IPS-NIHi7 (cell line): ENCODE results near the gene DUS1L.

ENCODE experiments used
- DNase-seq: peaks from one replicate; pipeline ENCODE4 v3.0.0; 2012; ENCODE audit warnings: mixed read lengths; ENCODE audit errors: extremely low spot score

The DUS1L gene

DNA sequence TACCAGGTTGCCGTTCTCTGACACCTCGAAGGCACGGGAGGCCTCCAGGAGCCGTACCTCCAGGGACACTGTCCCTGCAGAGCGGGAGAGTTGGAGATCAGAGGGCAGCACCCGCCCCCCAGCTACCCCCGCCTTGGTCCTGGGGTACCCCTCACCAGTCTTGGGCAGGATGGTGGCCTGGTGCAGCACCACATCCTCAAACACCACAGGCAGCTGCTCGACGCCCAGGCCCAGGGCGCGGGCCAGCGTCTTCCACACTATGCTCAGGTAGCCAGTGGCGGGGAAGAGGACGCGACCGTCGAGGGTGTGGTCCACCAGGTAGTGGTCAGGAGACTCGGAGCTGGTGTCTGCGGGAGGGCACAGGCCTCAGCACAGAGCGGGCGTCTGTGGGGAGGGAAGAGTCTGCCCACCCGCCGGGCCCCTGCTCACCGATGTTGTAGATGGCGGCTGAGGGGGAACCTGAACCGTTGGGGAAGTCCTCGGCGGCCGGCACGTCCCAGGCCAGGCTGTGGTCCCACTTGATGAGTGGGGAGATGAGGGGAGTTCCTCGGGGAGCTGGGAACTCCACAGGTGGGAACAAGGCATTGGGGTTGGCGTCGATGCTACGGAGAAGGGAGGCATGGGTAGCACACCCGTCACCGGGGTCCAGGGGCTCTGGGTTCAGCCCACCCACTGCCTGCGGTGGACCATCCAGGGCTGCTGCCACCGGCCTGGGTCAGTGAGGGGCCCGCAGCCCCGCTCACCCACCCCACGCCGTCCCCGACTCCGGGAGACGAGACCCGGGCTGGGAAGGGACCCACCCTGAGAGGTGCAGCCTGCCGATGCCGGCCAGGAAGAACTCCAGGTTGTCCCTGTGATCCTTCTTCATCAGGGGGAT, 22.6 kb upstream of the DUS1L start:
- no peak for DNase-seq

DNA sequence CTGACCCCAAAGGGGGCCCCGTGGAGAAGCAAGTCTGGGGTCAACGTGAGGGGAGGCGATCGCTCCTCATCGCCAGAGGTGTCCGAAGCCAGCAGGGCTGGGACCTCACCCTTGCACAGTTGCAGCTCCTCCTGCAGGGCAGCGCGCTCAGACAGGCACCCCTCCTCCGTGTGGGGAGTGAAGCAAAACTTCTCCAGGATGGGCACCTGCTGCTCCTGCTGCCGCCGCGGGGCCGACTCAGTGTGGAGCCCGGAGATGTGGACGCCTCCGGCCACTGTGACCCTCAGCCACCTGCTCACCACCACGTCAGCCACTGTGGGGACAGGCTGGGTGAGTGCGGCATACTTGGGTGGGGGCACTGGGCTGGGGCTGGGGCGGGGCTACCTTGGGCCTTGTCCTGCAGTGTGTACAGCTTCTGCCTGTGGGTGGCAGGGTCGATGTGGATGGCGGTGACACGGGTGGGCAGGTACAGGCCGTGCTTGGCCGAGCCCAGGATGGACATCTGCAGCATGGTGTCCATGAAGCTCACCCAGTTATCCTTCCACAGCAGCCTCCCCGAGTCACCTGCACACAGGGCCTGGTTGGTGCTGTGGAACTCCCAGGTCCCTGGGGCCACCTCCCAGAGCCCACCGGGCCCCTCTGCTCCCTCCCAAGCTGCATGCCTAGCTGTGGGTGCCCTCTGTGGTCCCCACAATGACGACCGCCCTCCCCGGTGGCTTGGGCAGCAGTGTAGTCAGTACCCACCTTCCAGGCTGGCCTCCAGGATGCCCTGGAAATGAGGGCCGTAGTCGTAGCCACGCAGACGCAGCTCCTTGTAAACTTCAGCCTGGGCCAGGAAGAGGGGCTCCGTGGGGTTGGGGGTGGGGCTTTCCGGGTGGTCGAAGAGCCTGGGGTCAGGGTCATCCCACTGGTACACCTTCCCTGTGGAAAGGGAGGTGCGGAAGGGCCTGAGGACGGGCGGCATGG, 21.6 kb upstream of the DUS1L start:
- DNase-seq = no peak

DNA sequence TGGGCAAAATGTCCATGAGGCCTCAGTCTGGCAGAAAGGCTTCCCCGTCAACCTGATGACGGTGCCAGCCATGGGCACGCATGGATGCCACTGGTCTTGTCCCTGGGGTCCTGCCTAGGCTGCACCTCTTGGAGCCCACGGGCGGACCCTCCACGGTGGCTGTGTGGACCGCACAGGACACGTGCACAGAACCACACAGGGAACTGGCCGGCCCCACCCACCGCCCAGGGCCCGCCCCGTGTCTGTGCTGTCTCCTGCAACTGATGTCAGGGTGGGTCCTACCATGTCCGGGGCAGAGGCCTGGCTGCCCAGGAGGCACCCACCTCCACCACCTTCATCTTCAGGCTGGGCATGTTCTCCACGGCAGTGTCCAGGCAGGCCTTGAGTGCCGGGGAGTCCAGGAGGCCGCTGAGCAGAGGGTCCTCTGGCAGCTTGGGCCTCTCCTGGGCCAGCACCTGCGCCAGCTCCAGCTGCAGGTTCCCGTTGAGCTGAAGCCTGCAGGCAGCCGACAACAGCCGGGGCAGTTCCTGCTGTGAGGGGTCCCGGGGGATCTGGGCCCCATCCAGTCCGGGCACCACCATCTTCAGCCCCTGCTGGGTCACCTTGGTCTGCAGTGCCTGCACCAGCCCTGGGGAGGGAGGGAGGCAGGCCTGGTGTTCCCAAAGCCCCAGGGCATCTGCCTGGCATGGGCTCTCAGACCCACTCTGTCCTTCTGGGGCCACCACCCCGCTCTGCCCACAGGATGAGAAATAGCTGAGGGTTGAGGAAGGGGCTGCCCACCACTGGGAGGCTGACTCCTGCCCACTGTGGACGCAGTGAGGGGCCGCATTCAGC, 20.5 kb upstream of the DUS1L start:
- DNase-seq = no peak

DNA sequence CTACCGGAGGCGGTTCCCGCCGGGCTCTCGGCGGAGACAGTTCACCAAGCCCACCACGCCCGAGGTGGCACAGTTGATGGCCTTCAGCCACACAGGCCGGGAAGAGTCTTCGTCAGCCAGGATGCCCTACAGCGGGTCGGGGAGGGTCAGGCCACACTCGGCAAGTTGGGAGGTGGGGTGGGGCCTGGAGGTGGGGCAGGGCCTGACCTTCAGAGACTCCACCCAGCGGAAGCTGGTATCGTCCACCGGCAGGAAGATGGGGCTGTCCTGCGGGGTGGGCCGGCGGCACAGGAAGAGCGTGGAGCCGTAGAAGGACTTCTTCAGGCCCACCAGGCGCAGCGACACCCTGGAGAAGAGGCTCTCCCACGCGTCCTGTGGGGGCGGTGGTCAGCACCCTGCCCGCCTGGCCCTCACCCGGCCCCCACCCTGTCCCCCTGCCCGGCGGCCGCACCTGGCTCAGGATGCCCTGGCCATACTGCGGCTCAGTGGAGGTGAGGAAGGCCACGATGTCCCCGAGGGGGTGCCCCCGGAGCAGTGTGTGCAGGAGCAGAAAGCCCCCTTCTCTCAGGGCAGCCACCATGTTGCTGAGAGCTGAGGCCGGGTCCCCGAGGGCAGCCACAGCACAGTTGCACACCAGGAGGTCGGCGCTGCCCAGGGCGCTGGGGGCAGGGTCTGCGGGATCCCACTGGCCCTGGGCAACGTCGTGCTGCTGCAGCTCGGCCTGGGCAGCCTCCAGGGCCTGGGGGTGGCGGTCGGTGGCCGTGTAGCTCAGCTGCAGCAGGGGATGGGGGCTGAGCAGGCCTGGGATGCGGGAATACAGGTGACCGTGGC, 19.6 kb upstream of the DUS1L start:
- no peak for DNase-seq

DNA sequence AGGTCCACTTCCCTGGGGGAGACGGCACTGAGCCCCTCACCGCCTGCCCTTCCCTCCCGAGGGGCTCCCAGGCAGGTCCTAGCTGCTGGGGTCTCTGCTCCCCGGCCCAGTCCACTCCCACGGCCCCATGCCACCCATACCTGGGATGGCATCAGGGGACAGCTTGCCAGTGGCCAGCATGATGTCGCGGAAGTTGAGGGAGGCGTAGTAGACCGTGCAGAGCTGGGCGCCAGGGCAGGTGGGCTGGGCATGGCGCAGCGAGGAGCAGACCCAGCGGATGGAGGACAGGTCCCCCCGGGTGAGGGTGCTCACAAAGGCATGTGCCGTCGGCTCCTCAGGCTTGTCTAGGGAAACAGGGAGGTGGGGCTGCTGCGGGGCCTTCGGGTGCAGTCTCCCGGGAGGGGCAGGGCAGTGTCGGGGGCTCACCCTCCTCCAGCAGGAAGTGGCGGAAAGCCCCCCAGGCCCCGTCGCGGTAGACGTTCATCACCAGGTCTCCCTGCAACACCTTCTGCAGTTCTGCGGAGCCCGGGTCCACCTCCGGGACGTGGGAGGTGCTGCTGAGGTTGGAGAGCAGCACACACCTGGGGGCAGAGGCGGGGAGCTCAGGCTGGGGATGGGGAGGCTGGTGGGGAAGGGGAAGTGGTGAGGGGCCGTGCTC, 18.9 kb upstream of the DUS1L start:
- DNase-seq = no peak

DNA sequence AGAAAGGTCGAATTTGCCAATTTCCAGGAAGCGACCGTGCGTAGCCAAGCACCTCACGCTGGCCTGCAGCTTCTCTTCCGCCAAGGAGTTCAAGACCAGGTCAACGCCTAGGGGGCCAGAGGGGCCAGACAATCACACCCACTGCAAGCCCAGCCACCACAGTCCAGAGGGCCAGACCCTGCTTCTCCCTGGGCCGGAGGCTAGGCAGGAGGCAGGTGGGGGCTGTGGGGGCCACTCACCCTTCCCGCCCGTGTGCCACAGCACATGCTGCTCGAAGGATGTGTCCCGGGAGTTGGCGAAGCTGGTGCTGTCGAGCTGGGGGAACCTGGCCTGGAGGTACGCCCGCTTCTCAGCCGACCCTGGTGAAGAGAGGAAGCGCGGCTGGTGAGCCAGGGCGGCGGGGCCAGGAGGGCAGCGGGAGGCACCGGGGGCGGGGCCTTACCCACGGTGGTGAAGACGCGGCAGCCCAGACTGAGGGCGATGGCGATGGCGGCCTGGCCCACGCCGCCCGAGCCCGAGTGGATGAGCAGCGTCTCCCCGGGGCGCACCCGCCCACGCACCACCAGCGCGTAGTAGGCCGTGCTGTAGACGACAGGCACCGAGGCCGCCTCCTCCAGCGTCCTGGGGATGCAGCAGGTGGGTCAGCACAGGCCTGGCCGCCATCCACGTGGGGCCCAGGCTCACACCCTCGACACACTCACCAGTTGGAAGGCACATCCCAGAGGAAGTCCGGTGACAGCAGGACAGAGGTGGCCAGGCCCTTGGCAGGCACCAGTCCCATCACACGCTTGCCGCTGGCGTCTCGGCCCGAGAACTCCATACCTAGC, 18.1 kb upstream of the DUS1L start:
- DNase-seq = no peak

DNA sequence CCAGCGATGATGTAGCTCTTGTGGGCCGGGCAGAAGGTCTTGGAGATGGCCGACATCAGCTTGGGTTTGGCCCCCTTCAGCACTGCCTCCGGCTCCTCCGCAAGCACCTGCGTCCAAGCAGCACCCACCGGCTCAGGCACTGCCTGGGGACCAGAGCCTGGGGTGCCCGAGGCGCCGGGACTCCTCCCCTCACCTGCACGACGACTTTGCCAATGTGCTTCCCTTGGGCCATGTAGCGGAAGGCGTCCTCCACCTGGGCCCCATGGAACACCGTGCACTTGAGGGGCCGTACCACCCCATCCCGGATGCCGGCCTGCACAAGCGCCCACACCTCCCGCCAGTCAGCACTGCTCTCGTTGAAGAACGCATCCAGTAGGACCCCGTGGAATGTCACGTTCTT, 17.4 kb upstream of the DUS1L start:
- no peak for DNase-seq

DNA sequence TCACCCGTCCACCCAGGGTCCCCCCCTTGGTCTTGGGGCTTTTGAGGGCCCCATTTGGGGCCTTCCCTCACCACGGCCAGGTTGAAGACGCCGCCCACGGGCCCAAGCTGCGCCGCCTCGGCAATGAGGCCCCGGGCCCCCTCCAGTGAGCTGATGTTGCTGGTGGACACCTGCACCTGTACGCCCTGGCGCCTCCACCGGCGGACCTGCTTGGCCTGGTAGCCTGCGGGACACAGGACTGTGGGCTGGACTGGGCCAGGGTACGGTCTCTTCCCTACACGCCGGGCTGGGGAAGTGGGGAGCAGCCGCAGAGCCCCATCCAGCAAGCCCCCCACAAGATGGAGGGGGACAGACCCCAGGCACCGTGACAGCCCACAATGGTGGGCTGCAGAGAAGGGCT, 16.9 kb upstream of the DUS1L start:
- no peak for DNase-seq

DNA sequence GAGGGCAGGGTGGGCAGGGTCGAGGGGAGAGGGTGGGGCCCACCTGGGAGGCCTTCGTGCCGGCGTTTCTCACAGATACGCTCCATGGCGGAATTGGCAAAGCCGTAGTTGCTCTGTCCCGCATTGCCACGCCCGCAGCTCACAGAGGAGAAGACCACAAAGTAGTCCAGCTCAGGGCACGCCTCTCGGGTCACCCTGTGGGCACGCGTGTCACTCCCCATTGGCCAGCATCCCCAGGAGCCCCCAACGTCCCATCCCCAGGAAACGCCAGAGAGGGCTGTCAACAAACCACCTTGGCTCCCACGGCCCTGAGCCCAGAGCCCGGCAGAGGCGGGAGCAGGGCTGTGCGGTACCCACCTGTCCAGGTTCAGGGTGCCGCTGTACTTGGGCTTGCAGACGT, 16.4 kb upstream of the DUS1L start:
- no peak for DNase-seq

DNA sequence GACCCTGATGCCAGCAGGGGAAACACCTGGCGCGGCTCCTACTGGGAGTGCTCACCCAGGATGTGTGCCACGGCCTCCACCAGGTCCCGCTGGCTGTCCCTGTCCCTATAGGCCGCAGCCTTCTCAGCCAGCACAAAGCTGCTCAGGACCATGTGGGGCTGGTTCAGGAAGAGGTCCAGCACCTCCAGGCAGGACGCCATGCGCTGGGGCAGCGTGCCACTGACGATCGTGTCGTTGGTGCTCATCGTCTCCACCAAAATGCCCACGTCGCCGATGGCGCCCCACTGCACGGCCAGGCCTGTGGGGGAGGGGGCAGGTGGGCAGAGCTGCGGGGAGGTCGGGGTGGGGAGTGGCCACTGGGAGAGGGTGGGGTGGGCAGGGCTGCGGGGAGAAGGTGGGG, 15.9 kb upstream of the DUS1L start:
- DNase-seq = no peak

DNA sequence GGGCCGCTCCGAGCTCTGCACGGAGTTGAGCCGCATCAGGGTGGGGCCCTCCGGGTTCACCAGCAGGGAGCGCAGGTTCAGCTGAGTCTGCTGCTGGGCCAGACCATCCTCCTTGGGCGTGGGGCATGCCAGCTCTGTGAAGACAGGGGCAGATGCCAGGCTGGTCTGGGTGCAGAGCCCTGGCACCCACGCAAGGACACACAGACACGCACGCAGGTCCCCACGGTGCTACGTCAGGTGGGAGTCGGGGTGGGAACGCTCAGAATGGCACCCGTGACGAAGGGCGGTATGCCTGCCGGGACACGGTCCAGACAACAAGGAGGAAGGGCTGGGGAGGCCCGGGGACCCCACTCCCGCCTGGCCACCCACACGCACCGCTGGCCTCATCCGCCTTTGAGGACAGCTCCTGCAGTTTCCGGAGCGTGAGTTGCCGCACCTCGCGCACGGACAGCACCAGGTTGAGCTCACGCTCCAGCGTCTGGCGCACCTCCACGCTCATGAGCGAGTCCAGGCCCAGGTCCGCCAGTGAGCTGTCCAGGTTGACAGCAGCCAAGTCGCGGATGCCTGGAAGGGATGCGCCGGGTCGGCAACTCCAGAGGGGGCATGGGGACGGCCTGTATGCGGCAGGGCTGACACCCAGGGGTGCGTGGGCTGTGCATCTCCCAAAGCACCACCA, 15.3 kb upstream of the DUS1L start:
- no peak for DNase-seq

DNA sequence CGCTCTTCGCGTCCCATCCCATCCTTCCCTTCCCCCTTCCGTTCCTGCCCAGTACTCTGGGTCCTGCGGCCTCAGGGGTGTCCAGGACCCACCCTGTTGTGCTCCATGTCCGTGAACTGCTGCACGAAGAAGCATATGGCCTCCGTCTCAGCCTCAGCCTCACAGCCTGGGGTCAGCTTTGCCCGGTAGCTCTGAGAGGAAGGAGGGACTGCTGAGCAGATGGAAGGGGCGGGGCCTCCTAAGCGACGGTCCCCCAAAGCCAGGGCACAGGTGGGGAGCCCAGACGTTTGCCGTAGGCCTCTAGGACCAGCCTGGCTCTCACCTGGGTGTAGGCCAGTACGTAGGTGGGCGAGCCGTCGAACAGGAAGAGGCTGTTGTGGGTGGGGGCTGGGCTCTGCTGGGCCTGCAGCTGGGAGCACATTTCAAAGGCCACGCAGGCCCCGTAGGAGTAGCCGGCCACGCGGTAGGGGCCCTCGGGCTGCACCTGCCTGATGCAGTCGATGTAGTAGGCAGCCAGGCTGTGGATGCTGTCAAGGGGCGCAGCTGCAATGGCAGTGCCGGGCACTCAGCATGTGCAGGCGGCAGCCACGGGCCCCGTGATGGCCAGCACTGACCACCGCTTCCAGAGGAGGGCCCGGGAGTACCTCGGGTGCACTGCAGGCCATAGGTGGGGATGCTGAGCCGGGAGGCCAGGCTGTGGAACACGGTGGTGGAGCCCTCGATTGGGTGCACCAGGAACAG, 14.6 kb upstream of the DUS1L start:
- no peak for DNase-seq

DNA sequence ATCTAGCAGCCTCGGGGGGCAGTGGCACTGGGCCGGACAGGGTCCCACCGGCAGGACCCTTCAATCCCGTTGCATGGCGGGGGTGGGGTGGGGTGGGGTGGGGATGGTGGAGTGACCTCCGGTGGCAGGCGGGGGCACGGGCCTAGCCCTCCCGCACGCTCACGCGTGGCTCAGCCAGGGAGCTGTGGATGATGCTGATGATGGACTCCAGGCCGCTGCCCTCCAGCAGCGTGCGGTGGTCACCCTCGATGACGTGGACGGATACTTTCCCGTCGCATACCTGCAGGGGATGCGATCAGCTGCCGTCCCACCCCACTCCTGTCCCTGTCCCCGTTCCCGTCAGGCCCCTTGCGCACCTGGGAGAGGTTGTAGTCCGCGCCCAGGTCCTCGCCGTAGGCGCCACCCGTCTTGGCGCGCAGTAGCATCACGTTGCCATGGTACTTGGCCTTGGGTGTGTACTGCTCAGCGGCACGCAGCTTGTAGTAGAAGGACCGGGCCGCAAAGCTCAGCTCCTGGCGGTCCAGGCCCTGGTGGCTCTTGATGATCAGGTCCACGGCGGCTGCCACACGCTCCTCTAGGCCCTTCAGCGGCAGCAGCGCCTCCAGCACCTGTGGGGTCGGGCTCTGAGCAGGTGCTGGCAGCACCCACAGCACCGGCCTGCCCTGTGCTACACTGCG, 13.5 kb upstream of the DUS1L start:
- DNase-seq = no peak

DNA sequence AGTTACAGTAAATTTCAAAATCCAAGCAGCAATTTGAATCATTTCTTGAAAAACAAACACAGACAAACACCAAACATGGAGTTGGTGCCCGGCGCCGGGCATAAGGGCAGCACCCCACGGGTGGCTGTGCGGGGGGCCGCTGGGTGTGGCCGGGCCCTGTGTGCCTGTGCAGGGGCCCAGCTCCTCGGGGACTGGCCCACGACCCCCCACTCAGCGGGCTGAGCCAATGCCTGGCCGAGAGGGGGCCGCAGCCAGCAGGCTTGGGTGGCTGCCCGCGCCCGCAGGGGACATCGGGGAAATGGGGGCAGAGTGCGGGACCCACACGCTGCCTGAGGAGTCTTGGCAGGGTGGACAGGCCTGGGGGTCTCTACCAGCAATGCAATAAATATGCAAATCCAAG, 12.8 kb upstream of the DUS1L start:
- no peak for DNase-seq

DNA sequence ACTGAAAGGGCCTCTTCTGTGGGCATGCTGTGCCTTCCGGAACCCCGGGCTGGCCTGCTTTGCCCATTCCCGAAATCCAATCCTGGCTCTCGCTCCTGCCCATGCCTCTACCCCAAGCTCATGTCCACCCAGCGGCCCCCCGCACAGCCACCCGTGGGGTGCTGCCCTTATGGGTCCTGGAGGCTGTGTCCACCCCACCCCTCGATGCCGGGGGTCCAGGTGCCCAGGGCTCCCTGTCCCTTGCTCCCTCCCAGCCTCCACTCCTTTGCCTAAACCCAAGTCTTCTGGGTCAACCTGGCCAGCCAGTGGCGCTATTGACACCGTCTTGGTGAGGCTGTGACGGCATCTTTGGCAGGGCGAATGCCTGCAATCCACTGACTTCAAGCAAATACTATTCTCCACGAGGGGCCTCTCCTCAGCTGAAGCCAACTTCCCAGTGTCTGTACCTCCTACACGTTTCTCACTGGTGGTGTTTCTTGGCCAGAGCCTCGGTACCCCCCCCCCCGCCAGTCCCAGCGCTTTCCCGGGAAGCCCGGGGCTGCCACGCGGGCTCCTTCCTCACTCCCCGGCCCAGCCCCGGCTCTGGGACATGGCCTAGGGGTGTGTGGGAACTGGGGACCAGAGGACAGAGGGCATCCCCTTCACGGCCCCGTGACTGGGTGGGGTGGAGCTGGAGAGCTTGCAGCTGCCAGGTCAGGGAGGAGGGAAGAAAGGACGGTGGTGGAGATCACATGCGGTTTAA, 12.2 kb upstream of the DUS1L start:
- no peak for DNase-seq

DNA sequence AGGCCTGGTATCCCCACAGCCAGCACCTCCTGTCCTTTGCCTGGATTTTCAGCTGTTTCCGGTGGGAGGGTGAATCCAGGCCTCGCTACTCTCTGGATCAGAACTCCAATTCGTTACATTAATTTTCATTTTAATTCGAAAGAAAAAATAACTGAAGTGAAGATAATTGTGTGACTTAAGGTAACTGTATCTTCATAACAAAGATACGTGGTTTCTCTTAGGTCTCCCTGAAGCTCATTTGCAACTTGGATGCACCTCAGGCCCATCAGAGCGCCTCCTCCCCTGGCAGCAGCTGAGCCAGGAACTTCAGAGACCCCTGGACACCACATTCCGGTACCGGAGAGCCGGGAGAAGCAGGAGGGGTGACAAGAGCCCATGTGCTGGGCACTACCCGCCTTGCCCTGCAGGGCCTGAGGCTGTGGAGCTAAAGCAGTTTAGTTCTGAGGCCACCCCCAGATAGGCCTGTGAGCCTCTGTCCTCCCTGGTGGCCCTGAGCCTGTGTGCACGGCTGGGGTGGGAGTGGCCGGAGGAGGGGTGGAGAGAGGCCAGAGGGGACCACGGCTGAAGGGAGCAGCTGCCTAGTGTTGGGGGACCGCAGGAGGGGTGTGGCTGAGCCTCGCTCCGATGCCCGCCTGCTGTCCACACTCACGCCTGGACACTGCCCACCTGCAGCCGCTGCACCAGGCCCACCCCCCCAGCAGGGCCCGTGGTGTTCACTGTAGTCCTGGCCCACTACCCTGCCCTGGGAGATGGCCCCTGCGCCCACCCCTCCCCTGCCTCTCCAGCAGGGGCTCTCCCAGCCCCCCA, 11.4 kb upstream of the DUS1L start:
- DNase-seq = no peak
